Caco-2 (cell line): ENCODE measurements around the gene PIGV. TPM values are rescaled to one million over a fixed set of nuclear protein-coding genes. Genes with fewer than 3 reads are reported as not detected.
"Not testable (repeated sequence)": the region's sequence is repeated elsewhere in the genome, so short reads cannot be mapped to it uniquely, and the experiment has no call there.

Source experiments
- BruUV-seq: library from RNA; stranded (reverse); fragments of 400-500 nt; replicated peaks from 2 replicates; lab custom pipeline; 2021; lab: Mats Ljungman, UMichigan
- CTCF ChIA-PET: fragments of 300-600 bp; sonication (Branson Sonifier 250); formaldehyde crosslinking; loops from one replicate; lab custom pipeline; 2022; ENCODE audit warnings: antibody characterized with exemption; lab: Charles Lee
- POLR2A ChIA-PET: fragments of 300-600 bp; sonication (Branson Sonifier 250); formaldehyde crosslinking; loops from one replicate; lab custom pipeline; 2022; ENCODE audit warnings: antibody characterized with exemption; lab: Charles Lee
- DNase-seq, 2 experiments: peaks; one replicate each; pipeline versions ENCODE4 v3.0.0 to v3.0.0-alpha.2; 2020 to 2022
- H3K27me3 ChIP-seq: replicated peaks from 2 replicates; pipeline ENCODE4 v1.6.0; 2011; ENCODE audit warnings: low read length; ENCODE audit not compliant: control insufficient read depth, insufficient read depth
- H3K36me3 ChIP-seq: 2 replicates; pipeline ENCODE4 v1.5.1; 2011; ENCODE audit warnings: low read length; ENCODE audit not compliant: control insufficient read depth, insufficient read depth
- H3K4me1 ChIP-seq: fragments of 250-450 bp; sonication (Bioruptor Pico); 2 replicates; pipeline ENCODE4 v1.5.1; 2020; ENCODE audit warnings: mild to moderate bottlenecking
- H3K4me3 ChIP-seq: 2 replicates; pipeline ENCODE4 v1.5.1; 2011; ENCODE audit warnings: low read depth, mild to moderate bottlenecking, control low read depth, low read length
- H3K9me3 ChIP-seq: fragments of 250-450 bp; sonication (Bioruptor Pico); 2 replicates; pipeline ENCODE4 v1.5.1; 2020; ENCODE audit warnings: mild to moderate bottlenecking, moderate library complexity
- H3K27ac Mint-ChIP-seq: one replicate; pipeline ENCODE4 v1.8.0; 2022; ENCODE audit warnings: mixed read lengths; ENCODE audit not compliant: unreplicated experiment
- H3K27me3 Mint-ChIP-seq: one replicate; pipeline ENCODE4 v1.8.0; 2022; ENCODE audit warnings: mixed read lengths; ENCODE audit not compliant: insufficient read depth, unreplicated experiment
- H3K36me3 Mint-ChIP-seq: one replicate; pipeline ENCODE4 v1.8.0; 2022; ENCODE audit warnings: mild to moderate bottlenecking, mixed read lengths; ENCODE audit not compliant: insufficient read depth, unreplicated experiment
- H3K4me1 Mint-ChIP-seq: one replicate; pipeline ENCODE4 v1.8.0; 2022; ENCODE audit warnings: low read depth, mixed read lengths; ENCODE audit not compliant: unreplicated experiment
- H3K4me3 Mint-ChIP-seq: one replicate; pipeline ENCODE4 v1.8.0; 2022; ENCODE audit warnings: mild to moderate bottlenecking, moderate library complexity, mixed read lengths; ENCODE audit not compliant: unreplicated experiment
- H3K9me3 Mint-ChIP-seq: one replicate; pipeline ENCODE4 v1.8.0; 2022; ENCODE audit warnings: mixed read lengths; ENCODE audit not compliant: unreplicated experiment
- intact Hi-C: fragments of 100-400 bp; cut with micrococcal nuclease; formaldehyde crosslinking; loops from one replicate; pipeline ENCODE4 v1.10.0; 2022; ENCODE audit not compliant: unreplicated experiment
- total RNA-seq: library from RNA; stranded (reverse); gene quantifications from 2 replicates; pipeline ENCODE4 v1.2.3, GENCODE V29; 2022
- TF ChIP-seq, protein P1 (sequence below), 2 experiments: fragments of 200-600 bp in 1 of 2; IDR thresholded peaks; 1 replicate in 1 of 2; 2 replicates in 1 of 2; pipeline versions ENCODE4 v1.5.1 to v1.8.0; 2011 to 2022; ENCODE audit warnings: antibody characterized with exemption in 1 of 2, control low read depth in 1 of 2, inconsistent platforms in 1 of 2, low read depth in 1 of 2, low read length in 1 of 2, mild to moderate bottlenecking in 1 of 2, moderate library complexity in 1 of 2; ENCODE audit not compliant: insufficient read depth in 1 of 2, severe bottlenecking in 1 of 2, unreplicated experiment in 1 of 2

The PIGV gene
- total RNA-seq, 1 experiment from 2014 or later, result 10.0 TPM

DNA sequence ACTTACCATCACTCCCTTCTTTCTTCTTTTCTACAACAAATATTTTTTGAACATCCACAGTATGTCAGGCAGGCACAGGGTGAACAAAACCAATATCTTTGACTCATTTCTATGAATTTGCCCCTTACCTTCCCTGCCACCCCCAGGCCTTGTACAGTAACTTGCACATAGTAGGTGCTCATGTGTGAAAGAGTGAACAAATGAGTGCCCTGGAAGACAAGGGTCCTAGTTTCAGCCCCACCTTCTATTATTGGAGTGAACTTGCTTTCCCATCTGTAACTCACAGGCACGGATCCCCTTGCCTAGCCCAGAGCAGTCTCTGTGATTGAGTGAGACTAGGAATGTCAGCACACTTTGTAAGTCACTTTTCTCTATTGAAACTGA, 51.6 kb downstream of the PIGV start:
- CTCF ChIA-PET, result no interaction called here
- Mint-ChIP-seq H3K4me3 (no peak overlapping the region), H3K27ac (no peak overlapping the region), H3K4me1 (no peaks in the 10 kb centered on the region), H3K27me3 (no peaks in the 10 kb centered on the region), H3K36me3 (peaks cover 7% of the 10 kb centered on the region), H3K9me3 (no peaks in the 10 kb centered on the region)
- no peaks in the 10 kb centered on the region; the same call in 1 of the 2 replicates for H3K36me3 ChIP-seq
- H3K4me1 ChIP-seq, result no peaks in the 10 kb centered on the region
- POLR2A ChIA-PET, result no interaction called here
- intact Hi-C loops, result no loop called here
- H3K9me3 ChIP-seq, result no peaks in the 10 kb centered on the region
- no peaks in the 10 kb centered on the region for H3K27me3 ChIP-seq
- TF ChIP-seq, protein P1, sequence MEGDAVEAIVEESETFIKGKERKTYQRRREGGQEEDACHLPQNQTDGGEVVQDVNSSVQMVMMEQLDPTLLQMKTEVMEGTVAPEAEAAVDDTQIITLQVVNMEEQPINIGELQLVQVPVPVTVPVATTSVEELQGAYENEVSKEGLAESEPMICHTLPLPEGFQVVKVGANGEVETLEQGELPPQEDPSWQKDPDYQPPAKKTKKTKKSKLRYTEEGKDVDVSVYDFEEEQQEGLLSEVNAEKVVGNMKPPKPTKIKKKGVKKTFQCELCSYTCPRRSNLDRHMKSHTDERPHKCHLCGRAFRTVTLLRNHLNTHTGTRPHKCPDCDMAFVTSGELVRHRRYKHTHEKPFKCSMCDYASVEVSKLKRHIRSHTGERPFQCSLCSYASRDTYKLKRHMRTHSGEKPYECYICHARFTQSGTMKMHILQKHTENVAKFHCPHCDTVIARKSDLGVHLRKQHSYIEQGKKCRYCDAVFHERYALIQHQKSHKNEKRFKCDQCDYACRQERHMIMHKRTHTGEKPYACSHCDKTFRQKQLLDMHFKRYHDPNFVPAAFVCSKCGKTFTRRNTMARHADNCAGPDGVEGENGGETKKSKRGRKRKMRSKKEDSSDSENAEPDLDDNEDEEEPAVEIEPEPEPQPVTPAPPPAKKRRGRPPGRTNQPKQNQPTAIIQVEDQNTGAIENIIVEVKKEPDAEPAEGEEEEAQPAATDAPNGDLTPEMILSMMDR (IDR thresholded peaks at IDR 0.05; ENCODE audit: insufficient read depth in 1 of 2, low read depth in 1 of 2, low read length in 1 of 2, severe bottlenecking in 1 of 2, unreplicated experiment in 1 of 2), result no peak
- no peak for DNase-seq
- no TSS peak for BruUV-seq
- no peak overlapping the region for H3K4me3 ChIP-seq

DNA sequence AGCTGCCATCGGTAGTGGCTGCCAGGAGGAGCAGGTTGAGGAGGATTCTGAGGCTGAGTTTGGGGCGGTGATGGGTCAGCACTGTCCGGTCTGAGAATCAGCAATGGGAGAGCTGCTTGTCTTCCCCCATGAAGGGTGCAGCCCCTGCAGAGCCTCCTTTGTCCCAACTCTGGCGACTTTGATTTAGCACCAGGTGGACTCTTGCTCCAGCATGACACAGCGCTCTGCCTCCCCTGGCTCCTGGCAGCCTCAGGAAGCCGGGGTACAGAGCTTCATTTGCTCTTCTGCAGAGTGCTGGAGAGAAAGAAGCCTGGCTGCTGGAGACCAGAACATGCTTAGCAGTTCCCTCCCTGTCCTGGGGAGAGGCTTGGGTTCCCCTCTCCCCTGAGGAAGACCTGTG, 52.0 kb downstream of the PIGV start:
- Mint-ChIP-seq H3K4me3 (no peak overlapping the region), H3K36me3 (peaks cover 7% of the 10 kb centered on the region), H3K4me1 (no peaks in the 10 kb centered on the region), H3K27ac (no peak overlapping the region), H3K27me3 (no peaks in the 10 kb centered on the region), H3K9me3 (no peaks in the 10 kb centered on the region)
- intact Hi-C loops, result no loop called here
- Histone ChIP-seq H3K36me3 (no peaks in the 10 kb centered on the region; the same call in 1 of the 2 replicates), H3K4me1 (no peaks in the 10 kb centered on the region), H3K27me3 (no peaks in the 10 kb centered on the region), H3K4me3 (no peak overlapping the region), H3K9me3 (no peaks in the 10 kb centered on the region)
- no peak for DNase-seq
- TF ChIP-seq, protein P1 (IDR thresholded peaks at IDR 0.05; ENCODE audit: insufficient read depth in 1 of 2, low read depth in 1 of 2, low read length in 1 of 2, severe bottlenecking in 1 of 2, unreplicated experiment in 1 of 2), result no peak
- ChIA-PET CTCF (no interaction called here), POLR2A (no interaction called here)
- BruUV-seq, result no TSS peak

DNA sequence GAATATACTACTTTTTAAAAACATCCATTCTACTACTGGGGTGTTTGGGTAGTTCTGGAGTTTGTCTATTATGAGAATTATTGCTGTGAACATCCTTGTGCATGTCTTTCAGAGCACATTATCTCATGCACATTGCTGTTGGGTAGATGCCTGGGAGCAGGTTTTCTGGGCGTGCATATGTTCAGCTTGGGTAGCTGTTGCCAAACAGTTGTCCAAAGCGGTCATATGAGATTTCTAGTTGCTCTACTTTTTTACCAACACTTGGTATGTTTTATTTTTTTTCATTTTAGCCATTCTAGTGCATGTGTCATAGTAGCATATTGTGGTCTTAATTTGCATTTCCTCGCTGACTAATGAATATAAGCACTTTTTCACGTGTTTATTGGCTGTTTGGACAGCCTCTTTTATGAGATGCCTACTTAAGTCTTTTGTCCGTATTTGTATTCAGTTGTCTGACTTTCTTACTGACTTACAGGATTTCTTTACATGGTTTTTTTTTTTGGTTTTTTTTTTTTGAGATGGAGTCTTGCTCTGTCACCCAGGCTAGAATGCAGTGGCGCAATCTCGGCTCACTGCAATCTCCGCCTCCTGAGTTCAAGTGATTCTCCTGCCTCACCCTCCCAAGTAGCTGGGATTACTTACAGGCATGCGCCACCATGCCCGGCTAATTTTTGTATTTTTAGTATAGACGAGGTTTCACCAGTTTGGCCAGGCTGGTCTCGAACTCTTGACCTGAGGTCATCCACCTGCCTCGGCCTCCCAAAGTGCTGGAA, 56.9 kb downstream of the PIGV start:
- intact Hi-C loops, result no loop called here
- H3K27me3 Mint-ChIP-seq, result no peaks in the 10 kb centered on the region
- ChIA-PET POLR2A (no interaction called here), CTCF (no interaction called here)
- DNase-seq, result no peak
- H3K27ac Mint-ChIP-seq, result no peak overlapping the region
- no peaks in the 10 kb centered on the region for H3K9me3 ChIP-seq
- H3K4me1 Mint-ChIP-seq, result no peaks in the 10 kb centered on the region
- no peaks in the 10 kb centered on the region for H3K36me3 ChIP-seq
- TF ChIP-seq, protein P1 (IDR thresholded peaks at IDR 0.05; ENCODE audit: insufficient read depth in 1 of 2, low read depth in 1 of 2, low read length in 1 of 2, severe bottlenecking in 1 of 2, unreplicated experiment in 1 of 2), result no peak
- BruUV-seq, result no TSS peak
- H3K27me3 ChIP-seq, result no peaks in the 10 kb centered on the region
- H3K36me3 Mint-ChIP-seq, result peaks cover 10% of the 10 kb centered on the region
- H3K4me3 Mint-ChIP-seq, result no peak overlapping the region
- no peak overlapping the region for H3K4me3 ChIP-seq
- no peaks in the 10 kb centered on the region for H3K9me3 Mint-ChIP-seq
- H3K4me1 ChIP-seq, result no peaks in the 10 kb centered on the region

DNA sequence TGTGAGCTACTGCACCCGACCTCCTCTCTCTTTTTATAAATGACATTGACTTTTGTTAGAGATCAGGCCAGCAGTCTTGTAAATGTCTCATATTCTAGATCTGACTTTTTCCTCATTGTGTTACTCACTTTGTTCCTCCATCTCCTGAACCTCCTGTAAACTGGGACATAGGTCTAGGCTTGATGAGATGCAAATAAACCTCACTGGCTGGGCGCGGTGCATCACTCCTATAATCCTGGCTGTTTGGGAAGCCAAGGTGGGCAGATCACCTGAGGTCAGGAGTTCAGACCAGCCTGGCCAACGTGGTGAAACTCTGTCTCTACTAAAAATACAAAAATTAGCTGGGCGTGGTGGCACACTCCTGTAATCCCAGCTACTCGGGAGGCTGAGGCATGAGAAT, 60.1 kb downstream of the PIGV start:
- H3K4me3 Mint-ChIP-seq, POLR2A ChIA-PET, H3K27me3 Mint-ChIP-seq, BruUV-seq, H3K36me3 ChIP-seq, H3K27ac Mint-ChIP-seq, H3K27me3 ChIP-seq, H3K9me3 ChIP-seq, H3K4me3 ChIP-seq, H3K4me1 Mint-ChIP-seq, H3K9me3 Mint-ChIP-seq, intact Hi-C loops, CTCF ChIA-PET, H3K4me1 ChIP-seq, DNase-seq: not testable (repeated sequence)
- H3K36me3 Mint-ChIP-seq, result peaks cover 19% of the 10 kb centered on the region
